8988T (cell line): Measurements from ENCODE around the gene GPC6.

Experiments used
- DNase-seq: peaks from one replicate; pipeline ENCODE4 v3.0.0; 2011

The GPC6 gene

GRCh38 chr13:94399812-94400211 lies 1173.2 kb downstream of the GPC6 start:
- DNase-seq = no peak

- no peak for DNase-seq
Observed at GRCh38 chr13:94400874-94401273, 1174.3 kb downstream of the GPC6 start.

GRCh38 chr13:94408314-94409036 lies 1181.9 kb downstream of the GPC6 start:
- no peak for DNase-seq

- no peak for DNase-seq
Observed at GRCh38 chr13:94411747-94412146, 1185.1 kb downstream of the GPC6 start.

- no peak for DNase-seq
Observed at GRCh38 chr13:94412870-94413597, 1186.4 kb downstream of the GPC6 start.

GRCh38 chr13:94413598-94413944 lies 1187.0 kb downstream of the GPC6 start:
- no peak for DNase-seq

- no peak for DNase-seq
Observed at GRCh38 chr13:94414141-94414540, 1187.5 kb downstream of the GPC6 start.

- DNase-seq = no peak
Observed at GRCh38 chr13:94414708-94415107, 1188.1 kb downstream of the GPC6 start.

- DNase-seq = no peak
Observed at GRCh38 chr13:94415500-94416237, 1189.1 kb downstream of the GPC6 start.

- no peak for DNase-seq
Observed at GRCh38 chr13:94416454-94417080, 1190.0 kb downstream of the GPC6 start.

GRCh38 chr13:94417294-94417693 lies 1190.7 kb downstream of the GPC6 start:
- DNase-seq = no peak

GRCh38 chr13:94419304-94419924 lies 1192.8 kb downstream of the GPC6 start:
- no peak for DNase-seq

GRCh38 chr13:94419925-94420305 lies 1193.3 kb downstream of the GPC6 start:
- DNase-seq = no peak

GRCh38 chr13:94427313-94427953 lies 1200.8 kb downstream of the GPC6 start:
- DNase-seq = no peak

GRCh38 chr13:94431574-94431973 lies 1205.0 kb downstream of the GPC6 start:
- no peak for DNase-seq

GRCh38 chr13:94431987-94432386 lies 1205.4 kb downstream of the GPC6 start:
- DNase-seq = no peak

- no peak for DNase-seq
Observed at GRCh38 chr13:94433055-94433961, 1206.7 kb downstream of the GPC6 start.

GRCh38 chr13:94435604-94436226 lies 1209.1 kb downstream of the GPC6 start:
- DNase-seq = no peak

GRCh38 chr13:94444826-94445225 lies 1218.2 kb downstream of the GPC6 start:
- no peak for DNase-seq

GRCh38 chr13:94454334-94454733 lies 1227.7 kb downstream of the GPC6 start:
- no peak for DNase-seq

GRCh38 chr13:94454906-94455305 lies 1228.3 kb downstream of the GPC6 start:
- DNase-seq = no peak
